GM19328 (cell line): Measurements from ENCODE around the gene SPTBN1.

ENCODE experiments used
- ATAC-seq: cut with Tn5 transposase; IDR thresholded peaks from one replicate; pipeline ENCODE4 v1.9.1; 2021; ENCODE audit warnings: mild to moderate bottlenecking, moderate library complexity; ENCODE audit not compliant: unreplicated experiment

The SPTBN1 gene

GRCh38 chr2:54667726-54668650, 211.9 kb downstream of the SPTBN1 start:
- ATAC-seq: no peak

GRCh38 chr2:54668711-54669110, 212.6 kb downstream of the SPTBN1 start:
- ATAC-seq: no peak

GRCh38 chr2:54669677-54670484, 213.8 kb downstream of the SPTBN1 start:
- no peak for ATAC-seq

- ATAC-seq: no peak
These were observed 214.4 kb downstream of the SPTBN1 start for GRCh38 chr2:54670485-54671009.

GRCh38 chr2:54671010-54671409, 214.9 kb downstream of the SPTBN1 start:
- no peak for ATAC-seq

- no peak for ATAC-seq
These were observed 215.9 kb downstream of the SPTBN1 start for GRCh38 chr2:54671875-54672589.

GRCh38 chr2:54672590-54673456, 216.7 kb downstream of the SPTBN1 start:
- peak; percentile 44 for ATAC-seq

GRCh38 chr2:54673501-54673998, 217.4 kb downstream of the SPTBN1 start:
- peak; percentile 38 for ATAC-seq

GRCh38 chr2:54675281-54675680, 219.2 kb downstream of the SPTBN1 start:
- no peak for ATAC-seq

GRCh38 chr2:54675738-54676137, 219.6 kb downstream of the SPTBN1 start:
- no peak for ATAC-seq

- no peak for ATAC-seq
These were observed 220.5 kb downstream of the SPTBN1 start for GRCh38 chr2:54676656-54677055.

GRCh38 chr2:54677476-54678265, 221.5 kb downstream of the SPTBN1 start:
- ATAC-seq: no peak

GRCh38 chr2:54678719-54679118, 222.6 kb downstream of the SPTBN1 start:
- no peak for ATAC-seq

- ATAC-seq: peak; percentile 80
These were observed 224.4 kb downstream of the SPTBN1 start for GRCh38 chr2:54680397-54681041.

GRCh38 chr2:54681416-54681815, 225.3 kb downstream of the SPTBN1 start:
- no peak for ATAC-seq

- ATAC-seq: no peak
These were observed 227.5 kb downstream of the SPTBN1 start for GRCh38 chr2:54683596-54683995.

- ATAC-seq: no peak
These were observed 229.2 kb downstream of the SPTBN1 start for GRCh38 chr2:54685263-54685775.

GRCh38 chr2:54687595-54688152, 231.5 kb downstream of the SPTBN1 start:
- no peak for ATAC-seq
